ENCODE results near the gene MPPE1.
"Not testable (repeated sequence)": the region's sequence is repeated elsewhere in the genome, so short reads cannot be mapped to it uniquely, and the experiment has no call there.

Gene MPPE1

DNA sequence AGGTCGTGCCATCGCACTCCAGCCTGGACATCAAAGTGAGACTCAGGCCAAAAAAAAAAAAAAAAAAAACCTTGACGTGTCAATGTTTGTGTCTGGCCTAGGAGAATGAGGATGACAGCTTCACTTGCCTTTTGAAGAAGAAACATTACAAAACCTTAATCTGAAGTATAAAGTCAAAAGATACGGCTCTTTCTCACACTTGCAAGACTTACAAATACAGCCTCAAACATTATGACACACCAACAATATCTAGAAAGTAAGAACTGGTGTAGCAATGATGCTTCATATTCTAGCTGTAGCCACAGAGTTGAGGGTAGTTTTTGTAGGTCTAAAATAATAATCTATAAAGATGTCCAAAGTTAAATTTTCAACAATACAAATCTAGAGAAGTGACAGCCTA is 25.5 kb downstream of the MPPE1 start:
- no peak for DNase-seq

DNA sequence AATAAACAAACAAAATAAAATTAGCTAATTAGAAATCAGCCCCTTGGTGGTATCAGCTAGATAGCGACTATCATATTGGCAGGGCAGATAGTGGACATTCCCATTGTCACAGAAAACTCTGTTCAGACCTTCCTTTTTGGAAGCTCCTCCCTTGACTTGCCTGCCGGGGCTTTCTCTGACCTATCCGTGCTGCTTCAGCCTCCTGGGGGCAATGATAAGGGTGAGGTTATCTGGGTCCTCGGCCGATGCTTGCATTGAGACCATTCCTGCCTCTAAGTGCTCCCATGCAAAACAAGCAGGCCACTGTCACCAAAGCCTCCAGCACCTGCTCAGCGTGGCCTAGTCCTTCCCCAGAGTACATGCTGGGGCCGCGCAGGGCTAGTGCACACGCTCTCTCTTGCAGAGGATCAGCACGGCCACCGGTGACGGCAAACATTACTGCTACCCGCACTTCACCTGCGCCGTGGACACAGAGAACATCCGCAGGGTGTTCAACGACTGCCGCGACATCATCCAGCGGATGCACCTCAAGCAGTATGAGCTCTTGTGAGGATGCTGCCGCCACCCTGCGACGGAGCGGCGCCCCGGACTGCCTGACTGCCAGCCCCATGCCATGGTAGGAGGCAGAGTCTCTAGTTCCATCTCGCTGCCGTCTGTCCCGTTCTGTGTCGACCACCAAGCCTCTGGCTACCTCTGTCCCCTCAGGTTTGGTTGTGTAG is 27.4 kb downstream of the MPPE1 start:
- DNase-seq = no peak

DNA sequence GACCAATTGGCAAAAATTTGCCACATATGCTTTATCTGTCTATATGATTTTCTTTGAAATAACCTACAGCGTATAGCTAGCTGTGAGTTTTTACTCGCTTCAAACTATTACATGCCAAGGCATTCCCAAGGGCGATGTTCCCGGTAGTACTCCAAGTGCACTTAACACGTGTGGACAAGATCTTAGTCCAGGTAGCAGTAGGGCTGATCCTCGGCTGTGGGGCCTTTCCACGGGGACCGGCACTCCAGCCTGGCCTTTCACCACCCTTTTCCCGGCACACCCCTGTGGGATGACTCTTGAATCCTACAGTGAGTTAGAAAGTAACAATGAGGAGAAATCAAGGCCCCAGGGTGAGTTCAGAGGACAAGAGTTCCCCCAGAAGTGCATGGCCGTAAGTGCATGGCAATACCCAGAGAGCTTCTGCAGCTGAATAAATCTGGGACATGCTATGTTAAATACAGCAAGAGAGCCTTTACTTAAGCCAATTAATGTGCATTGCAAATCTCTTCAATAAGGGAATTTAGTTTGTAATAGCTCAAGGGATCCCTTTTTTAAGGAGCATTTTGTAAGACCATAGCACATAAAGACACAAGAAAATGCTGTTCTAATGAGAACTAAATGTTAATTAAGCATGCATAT is 30.5 kb downstream of the MPPE1 start:
- no peak for DNase-seq

DNA sequence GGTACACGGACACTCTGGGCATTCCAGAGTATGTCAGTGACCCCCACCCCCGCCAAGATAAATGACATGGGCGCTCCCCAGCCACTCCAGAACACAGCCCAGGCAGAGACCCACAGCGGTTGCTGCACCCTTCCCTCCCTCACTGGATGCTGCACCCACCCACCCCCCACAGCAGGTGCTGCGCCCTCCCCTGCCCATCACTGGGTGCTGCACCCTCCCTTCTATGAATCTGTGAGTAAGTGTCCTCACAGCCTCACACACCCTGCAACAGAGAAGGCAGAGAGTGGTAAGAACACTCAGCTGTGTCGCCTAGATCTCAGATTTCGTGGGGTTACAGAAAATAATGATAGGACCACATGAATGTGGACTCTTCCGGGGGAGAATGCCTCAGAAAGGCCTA is 33.4 kb downstream of the MPPE1 start:
- DNase-seq = no peak

DNA sequence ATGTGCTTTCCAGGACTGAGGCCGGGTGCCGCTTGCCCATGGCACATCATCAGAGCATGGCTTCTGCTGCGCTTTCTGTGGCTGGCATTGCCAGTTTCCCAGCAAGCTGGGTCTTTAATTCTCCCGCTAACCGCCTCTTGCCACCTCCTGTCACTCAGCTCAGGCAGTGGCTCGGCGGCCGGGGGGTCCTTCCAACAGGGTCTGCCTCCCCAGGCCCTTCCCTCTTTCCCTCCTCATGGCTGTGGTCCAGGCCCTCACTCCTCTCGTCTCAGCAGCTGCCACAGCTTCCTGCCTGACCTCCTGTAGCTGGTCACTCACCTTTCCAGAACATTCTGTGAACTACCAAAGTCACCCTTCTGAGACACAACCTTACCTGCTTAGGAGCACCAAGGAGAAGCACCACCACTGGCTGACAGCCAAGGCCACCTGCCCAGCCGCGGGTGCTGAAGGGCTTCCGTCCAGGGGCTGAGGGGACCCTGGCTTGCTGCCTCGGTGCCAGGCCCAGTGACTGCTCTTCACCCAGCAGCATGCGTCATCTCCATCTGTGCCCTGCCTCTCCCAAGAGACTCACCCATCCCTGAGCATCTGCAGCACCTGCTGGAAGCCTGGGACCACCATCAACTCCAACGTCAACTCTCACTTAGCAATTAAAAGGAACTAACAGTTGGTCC is 34.3 kb downstream of the MPPE1 start:
- no peak for DNase-seq

DNA sequence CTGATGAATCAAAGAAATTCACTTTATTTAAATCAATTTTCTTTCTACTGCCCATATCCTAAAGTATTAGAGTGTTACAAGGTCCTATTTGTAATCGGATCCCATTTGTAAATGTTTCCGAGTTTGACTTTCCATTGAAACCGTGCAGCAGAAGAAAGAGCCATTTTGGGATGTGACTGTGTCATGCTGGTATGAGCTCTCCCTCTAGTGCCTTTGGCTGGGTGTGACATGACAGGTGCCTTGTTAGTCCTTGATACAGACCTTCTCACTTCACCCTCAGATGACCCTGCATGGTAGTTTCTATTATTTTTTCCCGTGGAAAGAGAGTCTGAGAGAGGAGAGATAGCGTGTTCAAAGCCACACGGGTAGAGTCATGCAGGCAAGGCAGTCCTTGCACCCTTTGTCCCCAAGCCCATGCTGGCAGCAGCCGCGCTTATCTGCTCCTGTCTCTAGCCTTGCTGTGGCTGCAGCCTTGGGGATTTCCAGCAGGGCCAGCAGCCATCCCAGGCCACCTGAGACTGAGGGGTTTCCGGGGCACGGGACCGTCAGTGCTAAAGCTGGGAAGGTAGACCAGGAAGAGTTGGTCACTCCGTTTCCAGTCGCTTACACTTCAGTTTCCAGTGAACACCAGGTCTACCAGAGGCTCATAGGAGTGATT is 35.5 kb downstream of the MPPE1 start:
- DNase-seq = peak; percentile 29

DNA sequence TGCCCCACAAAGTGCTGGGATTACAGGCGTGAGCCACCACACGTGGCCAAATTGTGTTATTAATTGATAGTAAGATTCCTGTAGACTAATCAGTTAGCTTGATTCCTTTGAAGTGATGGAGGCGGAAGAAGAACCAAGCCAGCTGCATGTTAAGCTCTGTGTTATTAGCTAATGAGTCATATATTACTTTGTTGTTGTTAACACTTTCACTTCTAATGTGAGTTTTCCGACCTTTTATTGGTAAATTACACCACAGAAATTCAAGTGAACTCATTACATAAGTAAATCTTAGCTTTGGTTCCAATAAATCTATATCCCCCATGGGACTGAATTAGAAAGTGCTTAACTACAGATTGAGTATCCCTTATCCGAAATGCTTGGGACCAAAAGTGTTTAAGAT is 36.6 kb downstream of the MPPE1 start:
- no peak for DNase-seq

DNA sequence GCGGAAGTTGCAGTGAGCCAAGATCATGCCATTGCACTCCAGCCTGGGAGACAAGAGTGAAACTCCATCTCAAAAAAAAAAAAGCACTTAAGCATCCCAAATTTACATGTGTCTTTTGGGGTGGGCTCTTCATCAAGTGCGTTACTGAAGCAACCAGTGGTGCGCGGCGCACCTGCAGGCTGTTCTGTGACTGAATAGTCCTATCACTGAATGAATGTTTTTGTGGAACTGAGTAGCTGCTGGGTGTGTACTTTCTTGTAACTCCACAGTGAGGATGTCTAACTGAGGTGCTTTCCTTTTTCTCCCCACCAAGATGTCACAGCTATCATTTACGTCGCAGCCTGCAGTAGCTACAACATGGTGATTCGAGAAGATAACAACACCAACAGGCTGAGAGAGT is 39.9 kb downstream of the MPPE1 start:
- DNase-seq = no peak

DNA sequence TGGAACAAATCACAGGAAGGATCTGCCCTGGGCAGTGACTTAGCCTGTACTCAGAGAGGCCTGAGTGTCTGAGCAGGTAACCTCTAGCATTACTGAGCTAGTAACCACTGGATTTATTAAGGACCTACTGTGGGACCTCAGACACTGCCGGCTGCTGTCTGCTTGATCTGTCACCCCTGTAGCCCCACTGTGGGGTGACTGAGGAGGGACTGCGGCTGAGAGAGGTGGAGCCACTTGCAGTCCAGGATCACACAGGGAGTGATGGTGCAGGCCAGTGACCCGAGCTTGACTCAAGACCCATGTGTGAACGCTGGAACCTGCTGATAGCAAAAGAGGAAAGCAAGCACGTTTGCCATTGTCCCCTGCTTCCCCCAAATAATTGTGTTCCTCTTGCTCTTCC is 41.4 kb downstream of the MPPE1 start:
- DNase-seq = no peak

DNA sequence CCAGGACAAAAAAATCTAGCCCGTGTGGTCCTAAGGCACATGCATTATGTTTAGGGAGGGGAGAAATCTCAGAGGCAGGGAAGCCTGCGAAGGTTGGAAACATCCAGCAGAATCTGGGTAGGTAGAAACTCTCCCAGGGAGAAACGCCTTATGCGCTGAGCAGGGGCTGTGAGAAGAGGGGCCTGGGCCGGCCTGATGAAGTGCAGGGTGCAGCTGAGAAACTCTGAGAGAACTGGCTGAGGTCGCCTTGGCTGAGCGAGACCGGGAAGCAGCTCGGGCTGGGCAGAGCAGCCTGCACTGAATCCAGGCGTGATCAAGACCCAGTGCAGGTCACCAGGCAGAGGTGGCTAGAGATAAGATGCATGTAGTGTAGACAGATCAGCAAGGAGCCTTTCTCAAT is 41.8 kb downstream of the MPPE1 start:
- DNase-seq = no peak

DNA sequence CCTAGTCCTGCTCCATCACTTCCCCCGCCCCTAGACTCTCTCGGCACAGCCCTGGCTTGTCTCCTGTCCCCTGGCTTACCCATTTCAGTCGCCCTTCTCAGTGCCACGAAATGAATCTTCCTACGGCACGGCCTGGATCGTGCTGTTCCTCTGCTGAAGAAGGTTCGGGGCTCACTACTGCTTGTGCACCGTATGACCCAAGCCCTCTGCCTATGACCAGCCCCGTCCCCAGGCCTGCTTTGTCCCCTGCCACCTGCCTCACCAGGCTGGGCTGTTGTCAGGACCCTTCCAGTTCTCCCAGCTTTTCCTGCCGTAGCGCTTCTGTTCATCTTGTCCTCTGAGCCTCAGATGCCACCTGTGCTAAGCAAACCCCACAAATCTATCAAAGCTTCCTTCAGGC is 43.0 kb downstream of the MPPE1 start:
- no peak for DNase-seq

DNA sequence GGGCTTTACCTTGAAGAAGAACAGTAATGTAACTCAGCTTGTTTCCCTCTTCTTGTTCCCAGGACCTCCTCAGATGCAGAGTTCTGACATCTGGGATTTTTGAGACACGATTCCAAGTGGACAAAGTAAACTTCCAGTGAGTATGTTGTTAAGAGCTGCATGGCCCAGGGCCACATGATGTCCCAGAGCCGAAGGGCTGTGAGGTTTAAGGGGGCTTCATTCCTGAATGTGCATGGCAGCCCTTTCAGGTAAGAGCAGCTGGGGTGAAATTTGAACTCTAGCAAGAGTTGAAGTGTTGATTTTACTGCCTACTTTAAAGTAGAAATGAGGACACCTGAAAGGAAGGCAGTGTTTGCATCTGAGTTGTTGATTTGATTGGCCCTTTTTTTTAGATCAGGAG is 43.6 kb downstream of the MPPE1 start:
- DNase-seq = no peak

DNA sequence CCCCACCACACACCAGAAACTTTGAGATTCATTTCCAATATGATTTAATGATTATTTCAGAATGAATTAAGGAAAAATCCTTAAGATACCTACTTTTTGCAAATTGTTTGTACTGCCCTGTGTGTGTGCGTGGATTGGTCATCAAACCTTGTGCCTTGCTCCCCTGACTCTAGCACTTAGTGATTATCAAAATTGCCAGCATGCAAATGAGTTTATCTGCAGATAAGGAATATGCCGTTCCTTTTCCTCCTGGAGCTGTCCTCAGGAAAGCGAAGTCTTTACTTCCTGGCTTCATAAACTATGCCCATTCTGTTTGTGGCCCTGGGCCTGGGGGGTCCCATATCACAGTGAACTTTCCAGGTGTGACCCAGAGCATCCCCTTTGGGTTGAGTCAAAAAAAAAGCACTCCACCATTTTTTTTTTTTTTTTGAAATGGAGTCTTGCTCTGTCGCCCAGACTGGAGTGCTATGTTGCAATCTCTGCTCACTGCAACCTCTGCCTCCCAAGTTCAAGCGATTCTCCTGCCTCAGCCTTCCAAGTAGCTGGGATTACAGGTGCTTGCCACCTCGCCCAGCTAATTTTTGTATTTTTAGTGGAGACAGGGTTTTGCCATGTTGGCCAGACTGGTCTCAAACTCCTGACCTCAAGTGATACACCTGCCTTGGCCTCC is 45.5 kb downstream of the MPPE1 start:
- DNase-seq = no peak

DNA sequence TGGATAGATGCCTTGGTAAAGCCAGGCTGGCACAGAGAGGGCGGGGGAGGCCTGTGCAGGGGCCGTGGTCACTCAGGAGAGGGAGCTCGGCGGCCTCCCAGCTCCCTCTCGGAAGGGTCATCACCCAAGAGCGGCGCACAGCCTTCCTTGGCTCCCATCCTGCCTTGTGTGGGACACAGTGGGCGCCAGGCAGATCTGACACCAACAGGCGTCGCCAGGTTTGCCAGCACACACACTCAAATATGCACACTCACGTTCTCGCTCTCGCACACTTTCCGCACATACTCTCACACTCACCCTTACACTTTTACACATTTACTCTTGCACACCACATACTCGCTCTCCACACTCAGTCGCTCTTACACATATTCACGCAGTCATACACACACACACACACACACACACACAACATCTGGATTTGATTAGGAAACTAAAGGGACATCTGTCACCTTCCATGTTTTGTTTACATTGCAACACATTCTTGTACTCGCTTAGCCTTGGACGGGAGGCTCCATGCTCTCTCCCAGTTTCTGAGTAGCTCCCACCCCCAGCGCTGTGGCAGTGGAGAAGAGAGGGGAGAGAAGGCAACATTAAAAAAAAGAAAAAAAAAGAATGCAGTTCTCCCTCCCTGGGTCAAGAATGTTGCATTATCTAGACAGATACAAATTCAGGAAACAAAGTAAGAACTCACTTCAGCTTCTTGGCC is 46.4 kb downstream of the MPPE1 start:
- peak; percentile 27 for DNase-seq

DNA sequence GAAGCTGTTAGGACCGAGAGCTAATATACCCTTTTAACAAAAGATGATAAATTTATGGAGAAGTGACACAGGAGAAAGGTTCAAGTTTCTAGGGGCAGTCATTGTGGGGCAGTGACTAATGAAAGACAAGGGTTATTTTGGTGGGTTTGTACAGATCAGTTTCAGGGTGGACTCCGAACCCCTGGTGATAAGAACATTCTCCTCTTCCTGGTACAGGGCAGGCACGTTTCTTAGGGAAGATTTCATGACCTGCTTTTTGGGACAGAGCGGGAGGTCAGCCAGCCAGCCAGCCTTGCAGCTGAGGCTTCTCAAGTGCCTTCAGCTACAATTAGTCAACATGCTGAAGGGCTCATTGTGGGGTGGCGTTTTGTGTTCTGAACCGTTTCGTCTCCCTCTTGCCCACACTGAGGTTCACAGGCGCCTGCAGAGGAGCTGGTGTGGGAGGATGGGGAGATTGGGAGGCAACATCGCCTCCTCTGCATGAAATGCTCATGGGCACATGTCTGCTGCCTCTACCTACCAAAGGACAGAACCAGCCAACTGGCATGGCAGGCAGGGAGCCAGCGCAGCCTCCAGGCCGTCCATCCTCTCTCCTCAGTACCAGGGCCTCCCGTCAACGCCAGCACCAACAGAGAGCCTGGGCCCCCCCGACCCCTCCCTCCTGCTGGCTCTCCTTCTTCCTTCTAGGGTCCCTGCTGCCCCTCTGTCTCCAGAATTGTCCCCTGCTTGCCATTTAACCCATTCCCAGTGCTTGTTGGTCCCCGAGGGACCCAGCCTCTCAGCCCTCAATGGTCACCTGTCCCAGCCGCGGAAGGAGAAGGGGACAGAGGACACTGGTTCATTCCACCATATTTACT is 47.3 kb downstream of the MPPE1 start:
- DNase-seq = no peak

DNA sequence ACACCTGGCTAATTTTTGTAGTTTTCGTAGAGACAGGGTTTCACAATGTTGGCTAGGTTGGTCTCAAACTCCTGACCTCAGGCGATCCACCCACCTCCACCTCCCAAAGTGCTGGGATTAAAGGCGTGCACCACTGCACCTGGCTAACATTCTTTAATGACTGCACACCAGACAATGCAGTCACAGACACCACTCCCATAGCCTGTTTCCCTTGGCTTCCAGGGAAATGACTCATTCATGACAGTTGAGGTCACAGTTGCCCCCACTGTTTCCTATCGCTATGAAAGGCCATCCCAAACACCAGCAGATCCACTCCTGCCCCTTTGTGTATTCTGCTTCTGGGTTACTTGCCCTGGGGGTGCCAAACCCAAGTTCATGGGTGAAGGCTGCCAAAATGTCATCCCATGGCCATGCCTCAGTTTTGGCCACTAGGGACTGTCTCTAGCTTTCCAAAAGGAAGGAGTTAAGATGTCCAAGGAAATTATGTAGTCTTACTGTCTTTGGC is 48.2 kb downstream of the MPPE1 start:
- DNase-seq = peak; percentile 67

DNA sequence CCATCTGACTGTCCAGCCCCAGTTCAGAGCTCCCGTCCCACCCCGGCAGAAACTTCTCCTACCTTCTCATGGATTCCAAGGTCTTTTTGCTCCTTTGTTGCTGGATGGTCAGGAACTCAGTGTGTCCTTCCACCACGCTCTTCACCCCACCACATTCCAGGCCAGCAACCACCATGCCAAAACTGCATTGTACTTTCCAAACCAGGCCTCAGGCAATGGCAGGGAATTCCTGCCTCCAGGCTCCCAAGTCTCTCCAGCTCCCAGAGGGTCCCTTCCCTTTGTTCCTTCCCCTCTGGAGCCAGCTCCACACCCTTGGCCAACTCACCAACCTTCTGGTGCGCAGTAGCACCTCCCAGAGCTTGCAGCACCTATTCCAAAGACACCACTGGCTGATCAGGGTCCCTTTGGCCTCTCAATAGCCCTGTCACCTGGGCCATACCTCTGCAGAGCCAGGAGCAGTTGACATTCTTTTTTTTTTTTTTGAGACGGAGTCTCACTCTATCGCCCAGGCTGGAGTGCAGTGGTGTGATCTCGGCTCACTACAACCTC is 48.8 kb downstream of the MPPE1 start:
- no peak for DNase-seq

DNA sequence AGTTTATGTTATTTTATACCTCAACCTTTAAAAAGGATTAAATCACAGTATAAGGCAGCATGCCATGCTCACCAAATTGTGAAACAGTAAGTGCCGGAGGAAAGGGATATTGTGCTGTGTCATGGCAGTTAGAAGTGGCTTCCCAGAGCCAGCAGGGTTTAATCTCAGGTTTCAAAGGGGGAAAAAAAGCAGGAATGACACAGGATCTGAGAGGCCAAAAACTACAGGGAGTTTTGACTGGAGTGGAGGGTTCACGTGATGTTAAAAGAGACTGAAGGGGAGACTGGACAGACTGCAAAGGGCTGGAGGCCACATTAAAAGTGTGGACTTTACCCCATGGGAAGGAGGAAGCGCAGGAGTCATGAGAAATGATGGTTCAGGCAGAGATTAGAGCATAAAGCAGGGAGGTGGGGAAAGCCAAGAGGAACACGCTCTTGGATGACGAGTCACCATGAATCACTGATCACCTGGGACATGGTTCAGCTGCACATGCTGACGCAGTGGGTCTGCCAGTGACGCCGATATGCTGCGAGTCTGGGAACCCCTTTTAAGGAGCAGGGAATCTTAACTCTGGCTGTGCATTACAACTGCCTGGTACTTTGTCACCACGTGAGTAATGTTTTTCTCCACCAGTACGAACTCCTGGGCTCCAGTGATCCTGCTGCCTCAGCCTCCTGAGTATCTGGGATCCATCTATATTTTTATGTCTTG is 50.8 kb downstream of the MPPE1 start:
- DNase-seq = peak; percentile 98

DNA sequence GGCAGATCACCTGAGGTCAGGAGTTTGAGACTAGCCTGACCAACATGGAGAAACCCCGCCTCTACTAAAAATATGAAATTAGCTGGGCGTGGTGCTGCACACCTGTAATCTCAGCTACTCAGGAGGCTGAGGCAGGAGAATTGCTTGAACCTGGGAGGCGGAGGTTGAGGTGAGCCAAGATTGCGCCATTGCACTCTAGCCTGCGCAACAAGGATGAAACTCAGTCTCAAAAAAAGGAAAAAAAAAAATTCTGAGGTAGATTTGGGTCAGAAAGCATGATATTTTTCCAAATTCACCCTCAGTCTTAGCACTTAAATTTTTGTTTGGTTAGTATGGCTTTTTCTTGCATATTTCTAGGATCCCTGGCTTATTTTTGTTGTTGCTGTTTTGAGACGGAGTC is 53.6 kb downstream of the MPPE1 start:
- DNase-seq = not testable (repeated sequence)

DNA sequence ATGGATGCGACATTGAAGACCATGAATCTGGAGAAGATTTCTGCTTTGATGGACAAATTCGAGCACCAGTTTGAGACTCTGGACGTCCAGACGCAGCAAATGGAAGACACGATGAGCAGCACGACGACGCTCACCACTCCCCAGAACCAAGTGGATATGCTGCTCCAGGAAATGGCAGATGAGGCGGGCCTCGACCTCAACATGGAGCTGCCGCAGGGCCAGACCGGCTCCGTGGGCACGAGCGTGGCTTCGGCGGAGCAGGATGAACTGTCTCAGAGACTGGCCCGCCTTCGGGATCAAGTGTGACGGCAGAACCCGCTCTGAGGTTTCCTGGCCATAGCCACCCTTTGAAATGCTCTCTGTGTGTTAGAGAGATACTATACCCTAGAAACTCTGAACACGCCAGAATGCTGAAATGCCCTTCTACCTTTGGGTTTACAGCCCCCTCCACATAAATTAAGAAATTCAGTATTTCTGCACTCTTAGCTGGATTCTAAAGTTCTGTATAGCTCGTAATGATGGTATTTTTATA is 56.2 kb downstream of the MPPE1 start:
- peak; percentile 13 for DNase-seq
